Epithelial cell of proximal tubule (primary cell): Measurements from ENCODE around the gene TRIM24. TPM values are rescaled to one million over a fixed set of nuclear protein-coding genes. Genes with fewer than 3 reads are reported as not detected.

Experiments used
- DNase-seq: peaks from one replicate; pipeline ENCODE4 v3.0.0-alpha.2; 2011; ENCODE audit warnings: low read depth
- H3K4me3 ChIP-seq: 2 replicates; pipeline ENCODE4 v1.5.1; 2011; ENCODE audit warnings: low read depth, mild to moderate bottlenecking, low read length
- CTCF ChIP-seq: conservative IDR thresholded peaks from 2 replicates; pipeline ENCODE4 v1.5.1; 2012; ENCODE audit warnings: low read depth, mild to moderate bottlenecking, low read length
- total RNA-seq: library from RNA; depleted of rRNA; stranded (reverse); fragments of >200 nt; gene quantifications from 2 replicates; pipeline ENCODE4 v1.2.3, GENCODE V29; 2015

TRIM24 gene
- total RNA-seq, 1 donor from 2014 or later, result 21.4 TPM

- DNase-seq, result no peak
- TF ChIP-seq CTCF, result no peak
Measured at GRCh38 chr7:138632384-138632783, 172.3 kb downstream of the TRIM24 start.

GRCh38 chr7:138632826-138633602, 173.0 kb downstream of the TRIM24 start:
- no peak for TF ChIP-seq CTCF
- no peak for DNase-seq
- H3K4me3 ChIP-seq, result no peak overlapping the region

More at GRCh38 chr7:138632384-138632783, 172.3 kb downstream of the TRIM24 start:
- no peak overlapping the region for H3K4me3 ChIP-seq

Other genes starting within 250 kb of the TRIM24 start
- gene SVOPL, start 241.1 kb downstream of the TRIM24 start, total RNA-seq, result not detected in 2 replicates